NCI-H748 treated with DMSO at 0.1 percent for 48 hours (cell line): Measurements from ENCODE around the gene RAMP3.
"Not testable (repeated sequence)": the region's sequence is repeated elsewhere in the genome, so short reads cannot be mapped to it uniquely, and the experiment has no call there.

Experiments used
- DNase-seq: peaks from one replicate; lab custom pipeline; 2025; lab: John Stamatoyannopoulos, UW

The RAMP3 gene

GRCh38 chr7:45156516-45157272, 897 bp upstream of the RAMP3 start:
- no peak for DNase-seq

- DNase-seq: no peak
Measured at GRCh38 chr7:45157286-45157652, 322 bp upstream of the RAMP3 start.

GRCh38 chr7:45158471-45158870, 880 bp downstream of the RAMP3 start:
- DNase-seq: no peak

GRCh38 chr7:45159296-45159695, 1.7 kb downstream of the RAMP3 start:
- no peak for DNase-seq

GRCh38 chr7:45160417-45160881, 2.9 kb downstream of the RAMP3 start:
- DNase-seq: no peak

GRCh38 chr7:45161138-45161537, 3.5 kb downstream of the RAMP3 start:
- DNase-seq: no peak

- DNase-seq: no peak
Measured at GRCh38 chr7:45161842-45162241, 4.3 kb downstream of the RAMP3 start.

- no peak for DNase-seq
Measured at GRCh38 chr7:45162311-45162845, 4.8 kb downstream of the RAMP3 start.

GRCh38 chr7:45162943-45163691, 5.5 kb downstream of the RAMP3 start:
- no peak for DNase-seq

GRCh38 chr7:45163692-45164052, 6.1 kb downstream of the RAMP3 start:
- DNase-seq: no peak

GRCh38 chr7:45164271-45164670, 6.7 kb downstream of the RAMP3 start:
- not testable (repeated sequence) for DNase-seq

GRCh38 chr7:45165857-45166256, 8.3 kb downstream of the RAMP3 start:
- no peak for DNase-seq

- DNase-seq: no peak
Measured at GRCh38 chr7:45171946-45172345, 14.4 kb downstream of the RAMP3 start.

GRCh38 chr7:45173596-45174327, 16.2 kb downstream of the RAMP3 start:
- no peak for DNase-seq

- DNase-seq: no peak
Measured at GRCh38 chr7:45174328-45174610, 16.7 kb downstream of the RAMP3 start.

- no peak for DNase-seq
Measured at GRCh38 chr7:45174966-45175765, 17.6 kb downstream of the RAMP3 start.

GRCh38 chr7:45176091-45176490, 18.5 kb downstream of the RAMP3 start:
- DNase-seq: no peak

- DNase-seq: no peak
Measured at GRCh38 chr7:45176886-45177731, 19.5 kb downstream of the RAMP3 start.

GRCh38 chr7:45177801-45178200, 20.2 kb downstream of the RAMP3 start:
- DNase-seq: no peak

GRCh38 chr7:45178241-45179225, 20.9 kb downstream of the RAMP3 start:
- no peak for DNase-seq
